Panc1 (cell line): ENCODE results near the gene CDO1. TPM values are rescaled to one million over a fixed set of nuclear protein-coding genes. Genes with fewer than 3 reads are reported as not detected.

Experiments used
- ATAC-seq: fragments of 200-7000 bp; cut with Tn5 transposase; 2 replicates; pipeline ENCODE4 v1.9.1; 2020; ENCODE audit warnings: mild to moderate bottlenecking, moderate library complexity
- BruUV-seq: library from RNA; stranded (reverse); fragments of 400-500 nt; replicated peaks from 2 replicates; lab custom pipeline; 2021; lab: Mats Ljungman, UMichigan
- CTCF ChIA-PET: fragments of 300-600 bp; sonication (Branson Sonifier 250); formaldehyde crosslinking; loops from one replicate; lab custom pipeline; 2022; ENCODE audit warnings: antibody characterized with exemption; lab: Charles Lee
- POLR2A ChIA-PET: fragments of 300-600 bp; sonication (Branson Sonifier 250); formaldehyde crosslinking; loops from one replicate; lab custom pipeline; 2022; ENCODE audit warnings: antibody characterized with exemption; lab: Charles Lee
- DNase-seq: peaks from one replicate; pipeline ENCODE4 v3.0.0-alpha.2; 2010; ENCODE audit warnings: low read depth, low spot score
- H3K27ac ChIP-seq: 2 replicates; pipeline ENCODE4 v1.5.1; 2011; ENCODE audit warnings: mild to moderate bottlenecking, low read length, inconsistent platforms
- H3K27me3 ChIP-seq: fragments of 200-500 bp; sonication (Bioruptor generic); 2 replicates; pipeline ENCODE4 v1.6.0; 2014; ENCODE audit warnings: low read length, inconsistent platforms; ENCODE audit not compliant: control insufficient read depth, insufficient read depth
- H3K36me3 ChIP-seq: fragments of 200-500 bp; sonication (Bioruptor generic); 2 replicates; pipeline ENCODE4 v1.5.1; 2014; ENCODE audit warnings: inconsistent platforms, mild to moderate bottlenecking, low read length, moderate library complexity; ENCODE audit not compliant: control insufficient read depth, insufficient read depth
- H3K4me1 ChIP-seq: 2 replicates; pipeline ENCODE4 v1.5.1; 2011; ENCODE audit warnings: inconsistent platforms, mild to moderate bottlenecking, low read length, moderate library complexity; ENCODE audit not compliant: control insufficient read depth, insufficient read depth
- H3K4me3 ChIP-seq, 2 experiments: 2 replicates each; pipeline ENCODE4 v1.5.1; 2011 to 2012; ENCODE audit warnings: low read depth in 2 of 2, low read length in 2 of 2, mild to moderate bottlenecking in 2 of 2, inconsistent platforms in 1 of 2, moderate library complexity in 1 of 2
- H3K9me3 ChIP-seq: fragments of 200-500 bp; sonication (Bioruptor generic); 2 replicates; pipeline ENCODE4 v1.5.1; 2014; ENCODE audit warnings: low read depth, mild to moderate bottlenecking, inconsistent platforms, low read length, moderate library complexity; ENCODE audit not compliant: control insufficient read depth, insufficient read depth
- CTCF ChIP-seq: fragments of 450-650 bp; IDR thresholded peaks from 2 replicates; pipeline ENCODE4 v1.5.1; 2017; ENCODE audit warnings: mild to moderate bottlenecking
- POLR2AphosphoS5 ChIP-seq: IDR thresholded peaks from 2 replicates; pipeline ENCODE4 v1.6.1; 2012; ENCODE audit warnings: mild to moderate bottlenecking, low read depth, low read length, moderate library complexity
- SIN3A ChIP-seq: IDR thresholded peaks from 2 replicates; pipeline ENCODE4 v1.6.1; 2012; ENCODE audit warnings: low read depth, mild to moderate bottlenecking, low read length, moderate library complexity, borderline replicate concordance; ENCODE audit not compliant: insufficient read depth
- TCF7L2 ChIP-seq: IDR thresholded peaks from 2 replicates; pipeline ENCODE4 v1.6.1; 2011; ENCODE audit warnings: mild to moderate bottlenecking, low read depth, low read length, inconsistent platforms
- in situ Hi-C: cut with HindIII; loops from 2 replicates; pipeline ENCODE4 v1.10.0; 2016; ENCODE audit warnings: low sequenced_read_pairs, low pct_unique_long_range_greater_than_20kb
- intact Hi-C: fragments of 100-400 bp; cut with micrococcal nuclease; formaldehyde crosslinking; loops from one replicate; pipeline ENCODE4 v1.10.0; 2022; ENCODE audit not compliant: unreplicated experiment
- total RNA-seq: library from RNA; stranded (reverse); gene quantifications from one replicate; pipeline ENCODE4 v1.2.1, GENCODE V29; 2021; ENCODE audit not compliant: unreplicated experiment
- TF ChIP-seq, protein P1 (sequence below), 2 experiments: IDR thresholded peaks; 2 replicates each; pipeline ENCODE4 v1.6.1; 2011 to 2012; ENCODE audit warnings: low read depth in 2 of 2, control low read depth in 1 of 2, low read length in 1 of 2, mild to moderate bottlenecking in 1 of 2, moderate library complexity in 1 of 2; ENCODE audit not compliant: insufficient read depth in 1 of 2

The CDO1 gene
- total RNA-seq, 1 experiment from 2014 or later, result not detected

DNA sequence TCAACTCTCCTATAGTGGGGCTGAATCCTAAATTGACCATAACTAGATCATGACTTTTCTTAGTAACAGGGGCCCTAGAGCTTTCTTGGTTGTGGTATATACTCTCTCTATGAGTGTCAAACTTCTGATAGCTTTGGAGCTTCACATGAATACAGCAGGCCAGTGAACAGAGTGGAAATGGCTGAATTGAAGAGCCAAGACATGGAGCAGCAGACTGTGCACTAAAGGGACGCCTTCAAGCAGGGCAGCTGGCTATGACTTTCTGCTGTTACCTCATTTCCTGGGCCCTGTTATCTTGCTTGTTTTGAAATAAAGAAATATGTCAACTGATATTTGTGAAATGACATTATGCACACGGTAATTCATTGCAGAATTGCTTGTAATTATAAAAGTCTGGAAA, 16.4 kb downstream of the CDO1 start:
- Histone ChIP-seq H3K9me3 (no peaks in the 10 kb centered on the region), H3K36me3 (no peaks in the 10 kb centered on the region), H3K4me1 (no peaks in the 10 kb centered on the region), H3K4me3 (no peak overlapping the region), H3K27me3 (peaks cover 2% of the 10 kb centered on the region; the same call in 1 of the 2 replicates), H3K27ac (no peak overlapping the region)
- intact Hi-C loops (no loop called here), in situ Hi-C loops (no loop called here)
- no peak for DNase-seq
- ChIA-PET CTCF (no interaction called here), POLR2A (no interaction called here)
- no peak for ATAC-seq
- no TSS peak for BruUV-seq
- TF ChIP-seq POLR2AphosphoS5 (no peak), SIN3A (no peak), CTCF (no peak), TCF7L2 (no peak)
- TF ChIP-seq, protein P1, sequence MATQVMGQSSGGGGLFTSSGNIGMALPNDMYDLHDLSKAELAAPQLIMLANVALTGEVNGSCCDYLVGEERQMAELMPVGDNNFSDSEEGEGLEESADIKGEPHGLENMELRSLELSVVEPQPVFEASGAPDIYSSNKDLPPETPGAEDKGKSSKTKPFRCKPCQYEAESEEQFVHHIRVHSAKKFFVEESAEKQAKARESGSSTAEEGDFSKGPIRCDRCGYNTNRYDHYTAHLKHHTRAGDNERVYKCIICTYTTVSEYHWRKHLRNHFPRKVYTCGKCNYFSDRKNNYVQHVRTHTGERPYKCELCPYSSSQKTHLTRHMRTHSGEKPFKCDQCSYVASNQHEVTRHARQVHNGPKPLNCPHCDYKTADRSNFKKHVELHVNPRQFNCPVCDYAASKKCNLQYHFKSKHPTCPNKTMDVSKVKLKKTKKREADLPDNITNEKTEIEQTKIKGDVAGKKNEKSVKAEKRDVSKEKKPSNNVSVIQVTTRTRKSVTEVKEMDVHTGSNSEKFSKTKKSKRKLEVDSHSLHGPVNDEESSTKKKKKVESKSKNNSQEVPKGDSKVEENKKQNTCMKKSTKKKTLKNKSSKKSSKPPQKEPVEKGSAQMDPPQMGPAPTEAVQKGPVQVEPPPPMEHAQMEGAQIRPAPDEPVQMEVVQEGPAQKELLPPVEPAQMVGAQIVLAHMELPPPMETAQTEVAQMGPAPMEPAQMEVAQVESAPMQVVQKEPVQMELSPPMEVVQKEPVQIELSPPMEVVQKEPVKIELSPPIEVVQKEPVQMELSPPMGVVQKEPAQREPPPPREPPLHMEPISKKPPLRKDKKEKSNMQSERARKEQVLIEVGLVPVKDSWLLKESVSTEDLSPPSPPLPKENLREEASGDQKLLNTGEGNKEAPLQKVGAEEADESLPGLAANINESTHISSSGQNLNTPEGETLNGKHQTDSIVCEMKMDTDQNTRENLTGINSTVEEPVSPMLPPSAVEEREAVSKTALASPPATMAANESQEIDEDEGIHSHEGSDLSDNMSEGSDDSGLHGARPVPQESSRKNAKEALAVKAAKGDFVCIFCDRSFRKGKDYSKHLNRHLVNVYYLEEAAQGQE (IDR thresholded peaks at IDR 0.05; ENCODE audit: insufficient read depth in 1 of 2, low read depth in 2 of 2, low read length in 1 of 2), result no peak

DNA sequence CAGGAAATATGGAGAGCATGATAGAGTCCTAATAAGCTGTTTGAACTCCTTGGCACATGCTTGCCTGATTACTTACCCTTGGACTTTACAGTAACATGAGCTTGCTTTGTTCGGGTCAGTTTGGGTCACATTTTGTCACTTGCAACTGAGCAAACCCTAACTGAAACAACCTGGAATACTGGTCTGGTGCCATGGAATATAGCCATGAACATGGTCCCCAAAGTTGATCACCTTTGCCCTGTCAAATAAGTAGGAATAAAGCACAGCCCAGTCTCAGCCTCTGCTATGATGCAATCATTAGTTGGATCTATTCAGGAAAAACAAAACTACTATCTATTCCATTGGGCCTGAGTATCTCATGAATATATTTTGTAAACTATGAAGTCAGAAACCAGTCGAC, 18.2 kb downstream of the CDO1 start:
- in situ Hi-C loops (no loop called here), intact Hi-C loops (no loop called here)
- H3K4me1 ChIP-seq, result no peaks in the 10 kb centered on the region
- H3K27me3 ChIP-seq, result no peaks in the 10 kb centered on the region
- H3K4me3 ChIP-seq, result no peak overlapping the region
- no peak for TF ChIP-seq SIN3A
- TF ChIP-seq TCF7L2, result no peak
- no peak for TF ChIP-seq CTCF
- TF ChIP-seq POLR2AphosphoS5, result no peak
- TF ChIP-seq, protein P1 (IDR thresholded peaks at IDR 0.05; ENCODE audit: insufficient read depth in 1 of 2, low read depth in 2 of 2, low read length in 1 of 2), result no peak
- CTCF ChIA-PET, result no interaction called here
- no peaks in the 10 kb centered on the region for H3K36me3 ChIP-seq
- H3K27ac ChIP-seq, result no peak overlapping the region
- no peak for DNase-seq
- ATAC-seq, result no peak
- BruUV-seq, result no TSS peak
- POLR2A ChIA-PET, result no interaction called here
- no peaks in the 10 kb centered on the region for H3K9me3 ChIP-seq
